HL-60/S4 treated with retinoic acid at 250 ng/mL for 4 days and 3 days (cell line): ENCODE results near the gene ACSF2.

ENCODE experiments used
- in situ Hi-C: fragments of 300-500 bp; cut with MboI; formaldehyde crosslinking; loops from 2 replicates; pipeline ENCODE4 v1.7.0; 2022; ENCODE audit warnings: low sequenced_read_pairs

The ACSF2 gene

DNA sequence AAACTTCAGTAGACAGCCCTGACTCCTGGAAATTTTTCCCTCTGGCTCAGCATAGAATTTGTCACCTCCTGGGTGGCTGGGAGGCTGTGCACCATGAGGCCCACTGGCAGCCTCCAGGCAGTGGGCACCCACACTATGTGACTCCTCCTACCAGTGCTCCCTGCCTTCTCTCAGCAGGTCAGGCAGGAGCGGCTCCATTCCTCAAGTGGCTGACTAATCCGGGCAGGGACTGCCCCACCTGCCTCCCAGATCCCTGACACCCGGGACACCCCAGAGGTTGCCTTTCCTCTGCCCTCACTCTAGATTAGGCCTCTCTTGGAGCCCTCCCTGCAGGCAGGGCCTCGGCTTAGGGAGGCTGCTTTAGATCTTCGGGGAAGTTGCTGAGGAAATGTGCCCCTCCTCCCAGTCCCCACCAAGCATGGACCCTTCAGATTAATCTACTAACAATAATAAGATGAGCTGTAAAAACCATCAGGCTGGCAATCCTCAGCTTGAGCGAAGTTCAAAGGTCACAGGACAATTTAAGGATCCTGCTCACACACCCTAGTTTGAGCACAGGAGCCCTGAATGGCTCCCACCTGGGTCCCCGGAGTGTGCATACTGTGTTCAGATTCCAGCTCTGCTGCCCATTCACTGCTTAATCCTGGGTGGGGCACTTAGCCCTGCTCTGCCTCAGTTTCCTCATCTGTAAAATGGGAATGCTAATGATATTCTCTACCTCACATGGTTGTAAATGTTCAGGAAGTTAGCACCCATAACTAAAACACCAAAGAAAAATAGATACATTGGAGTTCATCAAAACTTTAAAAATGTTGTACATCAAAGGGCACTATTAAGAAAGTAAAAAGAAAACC is 72.2 kb downstream of the ACSF2 start:
- in situ Hi-C loops = no loop called here

- in situ Hi-C loops = no loop called here
Measured at GRCh38 chr17:50499270-50499669, 73.3 kb downstream of the ACSF2 start.

DNA sequence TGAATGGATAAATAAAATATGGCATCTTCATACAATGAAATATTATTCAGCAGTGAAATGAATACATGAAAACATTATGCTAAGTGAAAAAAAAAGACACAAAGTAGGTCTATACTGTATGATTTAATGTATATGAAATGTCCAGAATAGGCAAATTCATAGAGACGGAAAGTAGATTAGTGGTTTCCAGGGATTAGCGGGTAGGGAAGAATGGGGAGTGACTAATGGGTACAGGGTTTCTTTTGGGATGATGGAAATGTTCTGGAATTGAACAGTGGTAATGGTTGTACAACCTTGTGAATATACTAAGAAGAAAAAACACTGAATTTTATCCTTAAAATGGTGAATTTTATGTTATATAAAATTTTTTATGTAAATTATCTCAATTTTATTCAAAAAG is 73.7 kb downstream of the ACSF2 start:
- in situ Hi-C loops = no loop called here

DNA sequence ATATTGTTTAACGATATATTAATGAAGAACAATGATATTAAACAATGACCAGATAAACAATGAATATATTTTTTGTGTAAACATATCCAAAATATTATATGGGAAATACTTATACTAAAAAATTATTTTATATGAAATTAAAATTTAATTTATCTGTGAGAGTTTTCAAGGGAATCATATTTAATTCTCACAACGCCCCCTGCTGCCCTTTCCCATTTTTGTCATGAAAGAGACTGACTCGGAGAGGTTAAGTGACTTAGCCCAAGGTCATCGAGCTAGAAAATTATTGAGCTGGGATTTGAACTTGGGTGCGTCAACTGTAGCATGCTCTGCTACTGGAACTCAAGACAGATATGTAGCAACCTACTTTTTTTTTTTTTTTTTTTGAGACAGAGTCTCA is 75.0 kb downstream of the ACSF2 start:
- in situ Hi-C loops = no loop called here

DNA sequence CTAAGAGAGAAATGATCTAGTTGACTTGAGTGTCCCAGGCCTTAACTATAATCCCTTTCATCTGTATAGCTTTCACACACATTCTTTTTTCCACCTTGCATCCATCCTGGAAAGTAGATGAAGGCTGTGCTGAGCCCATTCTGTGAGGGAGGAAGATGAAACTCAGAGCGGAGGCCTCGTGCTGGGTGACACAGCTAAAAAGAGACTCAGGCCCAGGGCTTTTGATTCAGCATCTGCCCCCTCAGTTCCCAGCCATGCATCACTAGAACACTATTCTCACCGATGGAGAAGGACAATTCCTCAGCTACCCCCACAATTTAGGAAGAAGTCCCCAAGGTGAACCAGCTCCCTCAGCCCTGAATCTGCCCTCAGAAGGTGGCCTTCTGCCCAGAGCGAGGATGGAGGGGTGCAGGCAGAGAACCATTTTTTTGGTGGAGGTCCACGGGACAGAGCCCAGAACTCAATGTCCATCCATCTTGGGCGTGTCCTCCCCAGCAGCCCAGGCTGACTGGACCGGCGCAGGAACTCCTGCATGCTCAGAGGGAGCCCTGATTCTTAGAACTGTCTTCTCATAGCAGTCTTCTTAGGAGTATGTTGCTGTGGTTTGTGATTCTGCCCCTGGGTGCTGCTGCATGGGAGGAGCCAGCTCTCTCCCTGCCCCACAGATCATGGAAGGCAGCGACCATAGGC is 76.4 kb downstream of the ACSF2 start:
- in situ Hi-C loops = no loop called here

DNA sequence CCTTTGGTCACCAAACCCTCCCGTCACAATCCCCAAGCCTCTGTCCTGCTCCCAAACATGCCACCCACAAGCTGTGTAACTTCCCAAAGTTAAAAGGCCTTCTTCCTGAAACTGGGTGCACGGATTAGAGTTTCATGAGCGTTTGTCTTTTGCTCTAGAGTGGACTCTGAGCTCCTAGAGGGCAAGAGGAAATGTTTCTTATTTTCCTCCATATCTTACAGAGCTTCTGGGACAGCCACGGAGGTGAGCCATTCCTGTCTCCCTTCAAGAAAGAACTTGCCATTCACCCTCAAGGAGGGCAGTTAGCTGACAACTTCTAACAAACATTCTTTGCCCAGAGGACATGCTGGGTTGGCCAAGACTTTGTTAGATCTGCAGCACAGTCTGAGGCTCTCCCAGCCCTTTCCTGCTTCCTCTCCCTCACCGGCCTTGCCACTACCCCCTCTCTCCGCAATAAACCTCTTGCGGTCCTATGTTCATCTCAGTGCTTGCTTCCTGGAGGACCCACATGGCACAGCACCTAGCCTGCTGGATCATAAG is 79.6 kb downstream of the ACSF2 start:
- in situ Hi-C loops = no loop called here

GRCh38 chr17:50506298-50506697 is 80.3 kb downstream of the ACSF2 start:
- in situ Hi-C loops = no loop called here

DNA sequence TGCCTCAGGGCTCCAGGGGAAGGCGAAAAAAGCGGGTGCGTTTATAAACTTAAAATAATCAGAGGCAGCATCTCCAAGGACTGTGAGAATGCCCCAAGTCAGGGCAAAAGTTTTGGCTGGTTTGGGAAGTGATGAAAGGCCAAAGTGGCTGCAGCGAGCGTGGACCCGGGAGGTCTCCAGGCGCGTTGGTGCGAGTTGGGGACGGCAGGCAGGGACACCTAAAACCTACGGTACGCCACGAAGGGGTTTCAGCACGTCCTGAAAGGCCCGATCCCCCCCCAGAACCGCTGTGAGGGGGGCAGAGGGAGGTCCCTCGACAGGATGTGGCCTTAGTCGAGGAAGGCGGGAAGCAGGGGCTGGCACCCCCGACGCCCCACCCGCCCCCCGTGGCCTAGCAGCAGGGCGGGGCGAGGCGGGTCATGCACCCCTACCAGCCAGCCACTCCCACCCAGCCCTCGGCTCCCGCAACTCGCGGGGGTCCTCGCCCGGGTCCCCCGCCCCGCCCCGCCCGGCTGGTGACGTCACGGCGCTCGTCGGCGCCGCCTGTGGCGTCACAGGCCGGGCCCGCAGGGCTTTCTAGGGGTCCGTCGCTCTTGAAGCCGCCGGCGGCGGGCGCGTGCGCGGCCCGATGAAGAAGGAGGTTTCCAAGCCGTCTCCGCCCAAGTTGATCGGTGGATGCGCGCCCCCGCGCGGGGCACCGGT is 82.0 kb downstream of the ACSF2 start, which contains the start of gene MYCBPAP:
Gene MYCBPAP, plus strand, starts transcription at position 569 of the 702 bp plus-strand sequence. CDS start 236 bp downstream, outside the sequence.
- in situ Hi-C loops = no loop called here

GRCh38 chr17:50508573-50509460 is 82.8 kb downstream of the ACSF2 start:
- in situ Hi-C loops = no loop called here

GRCh38 chr17:50511058-50511457 is 85.0 kb downstream of the ACSF2 start:
- in situ Hi-C loops = no loop called here

GRCh38 chr17:50513495-50513894 is 87.5 kb downstream of the ACSF2 start:
- in situ Hi-C loops = no loop called here

DNA sequence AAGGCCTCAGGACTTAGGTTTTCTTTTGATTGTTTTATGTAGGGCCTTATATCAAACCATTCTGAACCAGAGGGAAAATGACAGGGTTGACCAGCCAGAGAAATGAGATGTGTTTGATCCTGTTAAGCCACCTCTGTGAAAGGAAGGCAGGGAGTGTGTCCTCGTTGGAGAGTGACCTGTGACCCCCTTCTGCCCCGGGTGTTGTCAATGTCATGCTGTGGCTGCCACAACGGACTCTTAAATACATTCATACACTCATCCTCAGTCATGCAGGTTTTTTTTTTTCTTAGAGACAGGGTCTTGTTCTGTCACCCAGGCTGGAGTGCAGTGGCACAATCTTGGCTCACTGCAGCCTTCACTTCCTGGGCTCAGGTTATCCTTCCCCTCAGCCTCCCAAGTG is 88.4 kb downstream of the ACSF2 start:
- in situ Hi-C loops = no loop called here

GRCh38 chr17:50514936-50515702 is 89.1 kb downstream of the ACSF2 start:
- in situ Hi-C loops = no loop called here

DNA sequence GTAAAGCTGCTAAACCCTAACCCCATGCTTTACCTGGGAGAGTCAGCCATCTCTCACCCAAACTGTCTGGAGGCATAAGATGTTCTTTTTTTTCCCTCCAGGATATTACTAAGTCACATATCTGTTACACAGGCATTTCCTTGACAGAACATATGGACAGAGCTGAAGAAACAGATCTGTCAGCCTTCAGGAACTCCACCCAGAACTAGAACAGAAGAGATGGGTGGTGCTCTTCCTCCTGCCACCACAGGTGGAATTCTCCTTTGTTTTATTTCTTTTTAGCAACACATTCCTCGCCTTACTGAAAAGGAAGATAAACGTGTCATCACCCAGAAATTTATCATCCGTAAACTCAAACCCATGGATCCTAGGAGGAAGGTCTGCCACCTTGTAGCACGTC is 91.0 kb downstream of the ACSF2 start:
- in situ Hi-C loops = no loop called here

DNA sequence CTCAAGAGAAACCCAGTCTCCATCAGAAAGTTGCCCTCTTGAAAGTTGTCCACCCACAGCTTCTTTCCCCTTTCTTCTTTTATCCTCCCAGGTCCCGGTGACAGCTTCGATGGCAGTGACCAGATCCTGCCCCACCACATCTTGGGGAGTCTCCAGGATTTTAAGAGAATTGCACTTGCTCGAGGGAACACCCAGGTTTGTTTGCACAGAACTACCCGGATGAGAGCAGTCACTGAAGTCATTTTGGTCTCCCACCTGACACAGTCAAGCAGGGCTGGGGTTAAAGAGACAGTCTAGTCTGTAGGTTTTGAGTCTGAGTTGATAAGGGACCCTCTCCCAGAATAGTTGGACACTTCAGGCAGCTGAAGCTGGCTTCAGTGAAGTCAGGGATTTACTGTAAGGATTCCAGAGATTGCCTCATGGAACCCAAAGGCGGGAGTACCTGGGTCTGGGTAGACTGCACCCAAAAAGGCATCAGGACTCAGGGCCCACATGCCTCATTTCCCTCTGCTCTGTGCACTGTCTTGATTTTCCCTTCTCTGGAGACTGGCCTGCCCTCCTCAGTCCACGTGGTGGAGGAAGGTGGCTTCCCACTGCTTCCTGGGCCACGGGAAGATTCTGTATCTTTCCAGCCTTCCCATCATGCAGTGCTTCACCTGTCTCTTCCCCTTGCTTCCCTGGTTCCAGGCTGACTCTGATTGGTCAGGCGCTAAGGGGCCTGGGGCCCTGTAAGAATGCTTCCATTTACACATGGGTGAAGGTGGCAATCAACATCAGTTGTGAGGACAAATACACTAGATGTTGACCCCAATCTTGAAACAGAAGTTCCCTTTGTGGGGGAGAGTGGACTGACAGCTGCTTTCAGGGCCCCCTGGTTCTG is 91.7 kb downstream of the ACSF2 start:
- in situ Hi-C loops = no loop called here

DNA sequence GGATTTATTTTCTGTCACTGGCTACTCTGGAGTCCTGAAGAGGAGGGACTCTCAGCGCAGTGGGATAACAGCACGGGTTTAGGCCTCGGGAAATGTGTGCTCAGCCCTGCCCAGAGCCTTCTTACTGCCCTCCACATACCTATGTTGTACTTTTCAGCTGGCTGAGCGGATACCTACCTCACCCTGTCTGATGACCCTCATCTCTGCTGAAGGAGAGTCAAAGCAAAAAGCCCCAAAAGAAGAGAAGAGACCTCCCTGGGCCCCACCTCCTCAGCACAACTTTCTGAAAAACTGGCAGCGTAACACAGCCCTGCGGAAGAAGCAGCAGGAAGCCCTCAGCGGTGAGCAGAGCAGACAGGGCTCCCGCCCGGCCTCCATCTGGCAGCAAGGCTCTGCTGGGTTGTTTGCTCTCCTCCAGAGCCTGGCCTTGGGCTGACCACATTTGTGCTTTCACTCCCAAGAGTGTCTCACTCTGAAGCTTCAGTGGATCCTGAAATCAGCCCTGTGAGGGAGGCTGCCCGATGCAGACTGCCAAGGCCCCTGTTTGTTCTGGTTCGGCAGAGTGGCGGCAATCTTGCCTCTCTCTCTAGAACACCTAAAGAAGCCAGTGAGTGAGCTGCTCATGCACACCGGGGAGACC is 92.5 kb downstream of the ACSF2 start:
- in situ Hi-C loops = no loop called here

GRCh38 chr17:50519141-50519834 is 93.3 kb downstream of the ACSF2 start:
- in situ Hi-C loops = no loop called here

DNA sequence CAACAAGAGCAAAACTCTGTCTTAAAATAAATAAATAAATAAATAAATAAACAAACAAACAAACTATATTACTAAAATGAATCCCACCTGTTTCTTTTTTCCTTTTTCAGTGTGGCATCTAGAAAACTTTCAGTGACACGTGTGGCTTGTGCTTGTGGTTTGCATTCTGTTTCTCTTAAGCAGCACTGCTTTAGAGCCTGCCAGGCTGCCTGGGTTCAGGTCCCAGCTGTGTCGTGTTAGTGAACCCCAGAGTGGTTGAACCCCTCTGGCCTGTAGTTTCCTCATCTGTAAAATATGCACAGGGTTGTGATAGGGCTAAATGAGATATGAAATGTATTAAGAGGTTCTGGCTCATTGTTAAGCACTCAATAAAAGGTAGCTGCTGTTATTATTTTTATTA is 94.5 kb downstream of the ACSF2 start:
- in situ Hi-C loops = no loop called here
